HepG2 (cell line): ENCODE measurements around the gene SLC25A51. TPM values are rescaled to one million over a fixed set of nuclear protein-coding genes. Genes with fewer than 3 reads are reported as not detected.

Experiments
- ATAC-seq: fragments of 200-7000 bp; cut with Tn5 transposase; 3 replicates; pipeline ENCODE4 v1.9.1; 2020; ENCODE audit warnings: mild to moderate bottlenecking, moderate library complexity
- BruUV-seq: library from RNA; stranded (reverse); fragments of 400-500 nt; replicated peaks from 2 replicates; lab custom pipeline; 2021; lab: Mats Ljungman, UMichigan
- CTCF ChIA-PET: fragments of 300-600 bp; formaldehyde crosslinking; extraction: SDS; loops from one replicate; lab custom pipeline; 2021; ENCODE audit warnings: low total read pairs, inconsistent platforms, low intra/inter-chr PET ratio; lab: Yijun Ruan, JAX
- POLR2A ChIA-PET: fragments of 350-600 bp; sonication (Branson Sonifier 250); formaldehyde crosslinking; loops from one replicate; lab custom pipeline; 2020; ENCODE audit warnings: antibody characterized with exemption, inconsistent platforms; lab: Yijun Ruan, JAX
- DNase-seq: peaks from one replicate; pipeline ENCODE4 v3.0.0-alpha.2; 2015; ENCODE audit warnings: low spot score
- FAIRE-seq: peaks from 3 replicates; lab custom pipeline; 2011; peaks lifted over from hg19 to GRCh38; lab: Jason Lieb, UNC
- H2AFZ ChIP-seq: one replicate; pipeline ENCODE4 v1.6.1; 2011; ENCODE audit warnings: low read length, inconsistent platforms
- H3K27ac ChIP-seq: fragments of 300-600 bp; 3 replicates; pipeline ENCODE4 v1.8.0; 2011; ENCODE audit warnings: mixed run types, mild to moderate bottlenecking, mixed read lengths, low read length, inconsistent platforms; ENCODE audit not compliant: insufficient read depth; ENCODE audit errors: extremely low read length
- H3K27me3 ChIP-seq, 2 experiments: fragments of 200-600 bp in 1 of 2; 2 replicates in 1 of 2; 3 replicates in 1 of 2; pipeline versions ENCODE4 v1.6.0 to v1.8.0; 2011; ENCODE audit warnings: low read length in 2 of 2, mild to moderate bottlenecking in 2 of 2, moderate library complexity in 2 of 2, inconsistent platforms in 1 of 2; ENCODE audit not compliant: insufficient read depth in 2 of 2, control insufficient read depth in 1 of 2
- H3K36me3 ChIP-seq, 2 experiments: fragments of 200-600 bp in 1 of 2; replicated peaks in 1 of 2; 2 replicates in 1 of 2; 3 replicates in 1 of 2; pipeline versions ENCODE4 v1.5.1 to v1.8.0; 2011; ENCODE audit warnings: low read length in 2 of 2, inconsistent platforms in 1 of 2; ENCODE audit not compliant: insufficient read depth in 2 of 2, control insufficient read depth in 1 of 2
- H3K4me1 ChIP-seq: 2 replicates; pipeline ENCODE4 v1.5.1; 2012; ENCODE audit warnings: low read length, inconsistent platforms; ENCODE audit not compliant: insufficient read depth
- H3K4me2 ChIP-seq: 2 replicates; pipeline ENCODE4 v1.6.0; 2011; ENCODE audit warnings: low read depth, low read length, inconsistent platforms
- H3K4me3 ChIP-seq, 3 experiments: fragments of 200-600 bp in 1 of 3; sonication (generic), shearing (Covaris generic) in 1 of 3; replicated peaks in 1 of 3; 2 replicates each; pipeline ENCODE4 v1.5.1; 2011 to 2016; ENCODE audit warnings: low read length in 3 of 3, inconsistent platforms in 2 of 3, low read depth in 2 of 3, mild to moderate bottlenecking in 2 of 3, control low read depth in 1 of 3, mixed read lengths in 1 of 3; ENCODE audit not compliant: insufficient read depth in 1 of 3
- H3K79me2 ChIP-seq: one replicate; pipeline ENCODE4 v1.6.1; 2011; ENCODE audit warnings: low read length, inconsistent platforms; ENCODE audit not compliant: insufficient read depth
- H3K9ac ChIP-seq: 2 replicates; pipeline ENCODE4 v1.6.0; 2011; ENCODE audit warnings: mild to moderate bottlenecking, low read depth, low read length, inconsistent platforms; ENCODE audit not compliant: insufficient read depth
- H3K9me3 ChIP-seq: 2 replicates; pipeline ENCODE4 v1.5.1; 2012; ENCODE audit warnings: mild to moderate bottlenecking, low read length
- H4K20me1 ChIP-seq: 2 replicates; pipeline ENCODE4 v1.6.0; 2011; ENCODE audit warnings: inconsistent platforms, mild to moderate bottlenecking, low read length, moderate library complexity; ENCODE audit not compliant: insufficient read depth
- AGO2 ChIP-seq: fragments of 200-400 bp; formaldehyde crosslinking; optimal IDR thresholded peaks from 2 replicates; pipeline ENCODE3; 2017; ENCODE audit warnings: mild to moderate bottlenecking, low read depth, low read length, moderate library complexity
- CEBPB ChIP-seq: IDR thresholded peaks from 2 replicates; pipeline ENCODE4 v1.6.1; 2011; ENCODE audit warnings: low read depth, low read length, improper control_type of control experiment, borderline replicate concordance
- ESRRA ChIP-seq: sonication (generic); formaldehyde crosslinking; IDR thresholded peaks from 2 replicates; pipeline ENCODE4 v1.5.1; 2020; ENCODE audit warnings: mild to moderate bottlenecking, low read depth, missing genetic modification reagents
- KLF6 ChIP-seq: IDR thresholded peaks from 2 replicates; pipeline ENCODE4 v1.8.0; 2016; ENCODE audit warnings: missing biosample characterization, missing genetic modification reagents
- NFYC ChIP-seq: IDR thresholded peaks from 2 replicates; pipeline ENCODE4 v1.6.1; 2016; ENCODE audit warnings: missing genetic modification reagents, missing compliant biosample characterization
- POLR2G ChIP-seq: fragments of 200-400 bp; formaldehyde crosslinking; IDR thresholded peaks from 2 replicates; pipeline ENCODE4 v1.6.1; 2018; ENCODE audit warnings: mild to moderate bottlenecking, low read depth, low read length, moderate library complexity
- RBM22 ChIP-seq: fragments of 200-400 bp; formaldehyde crosslinking; optimal IDR thresholded peaks from 2 replicates; pipeline ENCODE3; 2017; ENCODE audit warnings: mild to moderate bottlenecking, low read length, moderate library complexity
- ZMYM4 ChIP-seq: sonication (generic); formaldehyde crosslinking; IDR thresholded peaks from 2 replicates; pipeline ENCODE4 v1.8.1; 2023; ENCODE audit warnings: mild to moderate bottlenecking, missing genetic modification reagents
- ZNF260 ChIP-seq: sonication (generic); formaldehyde crosslinking; IDR thresholded peaks from 2 replicates; pipeline ENCODE4 v1.4.0; 2020; ENCODE audit warnings: missing genetic modification reagents, low read depth, mild to moderate bottlenecking, borderline replicate concordance
- ZNF34 ChIP-seq: sonication (generic); formaldehyde crosslinking; IDR thresholded peaks from 2 replicates; pipeline ENCODE4 v1.4.0; 2020; ENCODE audit warnings: mild to moderate bottlenecking, missing genetic modification reagents, borderline replicate concordance
- ZNF343 ChIP-seq: sonication (generic); formaldehyde crosslinking; IDR thresholded peaks from 2 replicates; pipeline ENCODE4 v1.4.0; 2020; ENCODE audit warnings: mild to moderate bottlenecking, missing genetic modification reagents
- ZNF674 ChIP-seq: sonication (generic); formaldehyde crosslinking; IDR thresholded peaks from 2 replicates; pipeline ENCODE4 v1.5.0; 2020; ENCODE audit warnings: low read depth, mild to moderate bottlenecking, missing genetic modification reagents
- ZNF687 ChIP-seq: sonication (generic); formaldehyde crosslinking; IDR thresholded peaks from 2 replicates; pipeline ENCODE4 v1.5.1; 2020; ENCODE audit warnings: mild to moderate bottlenecking, missing genetic modification reagents, moderate library complexity
- ZNF792 ChIP-seq: IDR thresholded peaks from 2 replicates; pipeline ENCODE4 v1.6.1; 2016
- WGBS: methylation state at CpG from one replicate; pipeline ENCODE4 v1.1.6; 2017; ENCODE audit warnings: low lambda C conversion rate; 5-methylcytosine and 5-hydroxymethylcytosine counted together
- in situ Hi-C: cut with HindIII; loops from 2 replicates; pipeline ENCODE4 v1.10.0; 2017; ENCODE audit warnings: low pct_unique_long_range_greater_than_20kb; ENCODE audit not compliant: extremely low pct_ligation_motif_present
- intact Hi-C: fragments of 100-400 bp; cut with micrococcal nuclease; formaldehyde crosslinking; loops from one replicate; pipeline ENCODE4 v1.10.0; 2022; ENCODE audit not compliant: unreplicated experiment
- polyA plus RNA-seq, 8 experiments: library from polyadenylated mRNA; depleted of rRNA in 3 of 8; stranded (reverse) in 7 of 8; unstranded in 1 of 8; fragments of >200 nt; fragmentation: Illumina TruSeq in 4 of 8; extraction: Trizol in 4 of 8; gene quantifications; 2 replicates each; pipeline versions ENCODE4 v1.2.1 to v1.2.3, GENCODE V29; 2011 to 2016; ENCODE audit warnings: low read depth in 4 of 8, missing spikeins in 1 of 8, mixed read lengths in 1 of 8; ENCODE audit not compliant: insufficient read depth in 1 of 8
- total RNA-seq, 5 experiments: library from RNA; depleted of rRNA; stranded (reverse); fragments of >200 nt; fragmentation: Illumina TruSeq; extraction: Trizol; gene quantifications; 2 replicates each; pipeline ENCODE4 v1.2.3, GENCODE V29; 2016; ENCODE audit warnings: low read depth in 1 of 5

SLC25A51 gene
- total and polyA plus RNA-seq, 2 of the 13 experiments (the other 11 are each of a cell fraction or from before 2014, with no cell fraction given) = 14.6 to 37.7 TPM

DNA sequence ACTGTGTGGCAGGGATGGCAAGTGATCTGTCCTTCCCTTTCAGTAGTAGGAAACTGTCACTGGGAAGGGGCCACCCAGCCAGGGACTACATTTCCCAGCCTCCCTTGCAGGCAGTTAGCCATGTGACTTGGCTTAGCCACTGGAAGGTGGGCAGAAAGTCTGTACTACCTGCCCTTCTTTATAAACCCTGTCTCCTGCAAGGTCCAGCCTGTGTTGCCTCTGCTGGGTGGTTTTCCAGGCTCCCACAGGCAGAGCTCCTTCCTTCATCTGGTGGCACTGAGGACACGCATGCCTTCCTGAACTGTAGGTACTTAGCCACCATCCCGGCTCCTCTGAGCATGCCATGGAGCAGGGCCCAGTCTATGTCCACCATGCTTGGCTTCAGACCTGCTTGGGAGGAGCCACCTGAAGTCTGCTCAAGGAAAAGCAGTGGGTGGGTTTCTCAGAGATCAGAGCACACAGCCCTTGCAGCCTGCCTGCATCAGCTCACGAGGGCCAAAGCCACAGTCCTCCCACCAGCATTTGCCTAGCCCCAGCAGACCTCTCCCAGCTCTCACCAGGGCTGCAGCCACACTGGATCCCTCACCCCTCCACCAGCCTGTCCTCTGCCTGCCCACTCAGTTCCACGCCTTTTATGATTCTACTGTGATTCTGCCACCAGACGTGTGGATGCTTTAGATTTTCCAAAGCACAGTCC is 16.7 kb upstream of the SLC25A51 start (continued):
- TF ChIP-seq ZNF34 (CRISPR knock-in tag) = no peak
- no peak for TF ChIP-seq ZNF343 (CRISPR knock-in tag)
- no peak for TF ChIP-seq ZNF792
- peak; percentile 35 for TF ChIP-seq AGO2
- TF ChIP-seq ZMYM4 (CRISPR knock-in tag) = no peak
- TF ChIP-seq POLR2G = 0 out of 2 replicates have a peak, but pooled peaks have one; percentile 10
- no peak for TF ChIP-seq ZNF674 (CRISPR knock-in tag)
- TF ChIP-seq NFYC (CRISPR knock-in tag) = peak; percentile 35; the same call in 1 of the 2 replicates
- TF ChIP-seq RBM22 = peak; percentile 13
- no peak for TF ChIP-seq ESRRA (CRISPR knock-in tag)

DNA sequence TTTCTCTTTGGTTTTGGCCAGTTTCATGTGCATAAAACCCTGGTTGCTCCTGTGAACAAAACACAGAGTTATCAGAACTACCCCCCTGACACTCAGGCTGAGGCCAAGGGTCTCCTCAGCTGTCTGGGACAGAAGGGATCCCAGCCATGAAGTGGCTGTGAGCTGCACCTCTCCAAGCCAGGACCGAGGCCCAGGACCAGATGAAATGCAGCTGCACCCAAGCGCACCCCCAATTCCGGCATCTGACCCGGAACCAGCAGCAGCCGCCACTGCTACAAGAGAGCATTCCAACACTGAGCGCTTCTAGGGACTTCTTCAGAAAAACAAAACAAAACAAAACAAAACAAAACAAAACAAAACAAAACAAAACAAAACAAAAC is 16.0 kb upstream of the SLC25A51 start:
- no TSS peak for BruUV-seq
- CTCF ChIA-PET = no interaction called here
- POLR2A ChIA-PET = no interaction called here
- Histone ChIP-seq H2AFZ (no peak overlapping the region), H3K4me2 (no peak overlapping the region), H4K20me1 (peaks cover 27% of the 10 kb centered on the region; the same call in 1 of the 2 replicates), H3K9ac (no peak overlapping the region), H3K36me3 (peaks cover 42 to 74% of the 10 kb centered on the region in 2 experiments), H3K27me3 (no peaks in the 10 kb centered on the region), H3K27ac (no peak overlapping the region), H3K9me3 (no peaks in the 10 kb centered on the region), H3K4me3 (no peak overlapping the region), H3K4me1 (no peaks in the 10 kb centered on the region), H3K79me2 (no peaks in the 10 kb centered on the region)
- DNase-seq (no peak), ATAC-seq (no peak), FAIRE-seq (no peak)
- TF ChIP-seq ZNF687 (CRISPR knock-in tag) (no peak), KLF6 (no peak), POLR2G (0 out of 2 replicates have a peak, but pooled peaks have one; percentile 3), ZNF260 (CRISPR knock-in tag) (no peak), CEBPB (no peak)
- intact Hi-C loops (no loop called here), in situ Hi-C loops (loop anchor here (25.0 kb wide), 1 partner anchor 433 kb away; the partner anchor contains the start of gene POLR1E)
- 97% methylated on average over 6 of the region's 6 CpGs for WGBS
